ENCODE results near the gene SGCD.

SGCD gene

DNA sequence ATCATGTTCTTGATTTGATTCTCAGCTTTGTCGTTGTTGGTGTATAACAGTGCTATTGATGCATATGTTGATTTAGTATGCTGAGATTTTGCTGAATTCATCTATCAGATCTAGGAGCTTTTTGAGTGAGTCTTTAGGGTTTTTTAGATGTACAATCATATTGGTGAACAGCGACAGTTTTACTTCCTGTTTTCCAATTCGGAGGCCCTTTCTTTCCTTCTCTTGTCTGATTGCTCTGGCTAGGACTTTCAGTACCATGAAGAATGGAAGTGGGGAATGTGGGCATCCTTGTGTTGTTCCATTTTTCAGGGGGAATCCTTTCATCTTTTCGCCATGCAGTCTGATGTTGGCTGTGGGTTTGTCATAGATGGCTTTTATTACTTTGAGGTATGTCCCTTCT, 100.4 kb downstream of the SGCD start:
- in situ Hi-C loops (cut with MboI; ENCODE audit: low pct_unique_long_range_greater_than_20kb, low sequenced_read_pairs, unreplicated experiment): no loop called here
- TF ChIP-seq, protein P1, sequence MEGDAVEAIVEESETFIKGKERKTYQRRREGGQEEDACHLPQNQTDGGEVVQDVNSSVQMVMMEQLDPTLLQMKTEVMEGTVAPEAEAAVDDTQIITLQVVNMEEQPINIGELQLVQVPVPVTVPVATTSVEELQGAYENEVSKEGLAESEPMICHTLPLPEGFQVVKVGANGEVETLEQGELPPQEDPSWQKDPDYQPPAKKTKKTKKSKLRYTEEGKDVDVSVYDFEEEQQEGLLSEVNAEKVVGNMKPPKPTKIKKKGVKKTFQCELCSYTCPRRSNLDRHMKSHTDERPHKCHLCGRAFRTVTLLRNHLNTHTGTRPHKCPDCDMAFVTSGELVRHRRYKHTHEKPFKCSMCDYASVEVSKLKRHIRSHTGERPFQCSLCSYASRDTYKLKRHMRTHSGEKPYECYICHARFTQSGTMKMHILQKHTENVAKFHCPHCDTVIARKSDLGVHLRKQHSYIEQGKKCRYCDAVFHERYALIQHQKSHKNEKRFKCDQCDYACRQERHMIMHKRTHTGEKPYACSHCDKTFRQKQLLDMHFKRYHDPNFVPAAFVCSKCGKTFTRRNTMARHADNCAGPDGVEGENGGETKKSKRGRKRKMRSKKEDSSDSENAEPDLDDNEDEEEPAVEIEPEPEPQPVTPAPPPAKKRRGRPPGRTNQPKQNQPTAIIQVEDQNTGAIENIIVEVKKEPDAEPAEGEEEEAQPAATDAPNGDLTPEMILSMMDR (IDR thresholded peaks at IDR 0.05; ENCODE audit: extremely low read depth, insufficient read depth, missing control alignments): no peak
- DNase-seq (ENCODE audit: low spot score): no peak

DNA sequence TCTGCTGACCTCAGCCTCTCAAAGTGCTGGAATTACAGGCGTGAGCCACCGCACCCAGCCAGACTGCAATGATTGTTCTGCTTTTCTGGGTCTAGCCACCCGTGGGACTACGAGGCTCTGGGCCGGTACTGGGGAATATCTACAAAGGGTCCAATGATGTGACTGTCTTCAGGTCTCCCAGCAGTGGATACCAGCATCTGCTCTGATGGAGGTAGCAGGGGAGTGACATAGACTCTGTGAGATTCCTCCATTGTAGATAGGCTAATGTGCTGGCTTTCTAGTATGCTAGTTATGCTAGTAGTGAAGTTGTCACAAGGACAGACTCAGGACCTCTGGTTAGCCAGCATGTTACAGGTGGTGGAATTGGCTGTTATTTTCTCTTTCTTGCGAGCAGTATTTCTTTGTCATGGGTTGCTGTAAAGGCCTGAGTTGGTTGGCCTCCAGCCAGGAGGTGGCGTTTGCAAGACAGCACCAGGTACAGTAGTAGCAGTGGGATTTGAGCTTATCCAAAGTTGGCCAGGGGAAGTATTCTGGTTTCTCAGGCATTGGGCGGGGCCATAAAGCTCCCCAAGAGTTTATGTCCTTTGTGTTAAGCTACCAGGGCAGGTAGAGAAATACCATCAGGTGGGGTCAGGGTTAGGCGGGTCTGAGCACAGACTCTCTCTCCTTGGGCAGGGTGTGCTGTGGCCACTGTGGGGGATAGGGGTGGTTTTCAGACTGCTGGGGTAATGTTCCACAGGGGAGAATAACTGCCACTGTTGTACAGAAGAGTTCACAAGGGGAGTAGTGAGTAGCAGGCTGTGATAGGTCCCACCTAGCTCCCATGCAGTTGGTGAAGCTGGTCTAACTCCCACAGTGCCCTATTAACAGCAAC, 105.2 kb downstream of the SGCD start:
- TF ChIP-seq, protein P1 (IDR thresholded peaks at IDR 0.05; ENCODE audit: extremely low read depth, insufficient read depth, missing control alignments): no peak
- in situ Hi-C loops (cut with MboI; ENCODE audit: low pct_unique_long_range_greater_than_20kb, low sequenced_read_pairs, unreplicated experiment): no loop called here
- no peak for DNase-seq (ENCODE audit: low spot score)

DNA sequence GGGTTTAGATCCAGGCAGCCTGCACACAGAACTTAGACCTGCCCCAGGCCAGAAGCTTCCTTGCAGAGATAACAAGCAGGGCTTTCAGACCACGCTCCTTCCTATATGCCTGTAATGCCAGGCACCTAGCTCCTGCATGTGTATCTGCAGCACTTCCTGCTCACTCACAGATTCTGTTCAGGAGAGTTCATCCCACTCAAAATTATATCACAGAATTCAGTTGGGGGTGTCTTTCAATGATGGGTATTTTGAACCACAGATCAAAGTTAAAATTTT, 105.8 kb downstream of the SGCD start:
- TF ChIP-seq, protein P1 (IDR thresholded peaks at IDR 0.05; ENCODE audit: extremely low read depth, insufficient read depth, missing control alignments): no peak
- in situ Hi-C loops (cut with MboI; ENCODE audit: low pct_unique_long_range_greater_than_20kb, low sequenced_read_pairs, unreplicated experiment): no loop called here
- DNase-seq (ENCODE audit: low spot score): no peak

DNA sequence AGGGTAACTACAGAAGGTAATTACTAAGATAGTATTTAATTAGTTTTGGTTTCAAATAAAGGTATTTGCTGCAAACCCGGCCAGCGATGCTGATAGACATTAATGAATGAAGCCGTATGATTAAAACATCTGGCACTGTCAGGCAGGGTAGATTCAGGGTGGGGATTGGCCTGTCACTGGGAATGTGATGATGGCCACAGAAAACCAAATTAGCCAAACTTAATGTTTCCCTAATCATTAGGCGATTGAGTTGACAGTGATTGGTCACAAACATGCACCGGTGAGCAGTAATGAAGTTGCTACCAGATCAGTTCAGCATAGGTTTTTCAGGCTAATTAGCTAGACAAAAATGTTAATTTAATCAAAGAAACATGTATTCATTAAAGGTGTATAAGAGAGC, 107.5 kb downstream of the SGCD start:
- in situ Hi-C loops (cut with MboI; ENCODE audit: low pct_unique_long_range_greater_than_20kb, low sequenced_read_pairs, unreplicated experiment): no loop called here

DNA sequence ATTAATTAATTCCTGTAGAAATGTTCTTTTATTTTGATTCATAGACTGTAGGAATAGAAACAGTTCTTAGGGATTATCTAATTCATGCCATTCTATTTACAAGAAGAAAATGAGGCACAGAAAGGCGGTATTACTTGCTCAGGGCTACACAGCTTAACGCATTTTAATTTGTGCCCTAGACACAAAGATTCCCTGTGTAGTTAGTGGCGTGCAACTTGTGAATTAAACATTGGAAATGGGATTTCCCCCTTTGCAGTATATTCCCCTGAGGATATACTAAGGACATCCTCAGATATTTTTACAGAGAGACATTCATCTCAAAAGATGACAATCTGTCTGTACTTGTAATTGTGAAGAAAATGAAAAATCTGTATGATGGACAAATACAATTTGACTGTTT, 108.1 kb downstream of the SGCD start:
- DNase-seq (ENCODE audit: low spot score): no peak
- in situ Hi-C loops (cut with MboI; ENCODE audit: low pct_unique_long_range_greater_than_20kb, low sequenced_read_pairs, unreplicated experiment): no loop called here

More for the DNA sequence above, 107.5 kb downstream of the SGCD start:
- TF ChIP-seq, protein P1 (IDR thresholded peaks at IDR 0.05; ENCODE audit: extremely low read depth, insufficient read depth, missing control alignments): no peak
- DNase-seq (ENCODE audit: low spot score): no peak

DNA sequence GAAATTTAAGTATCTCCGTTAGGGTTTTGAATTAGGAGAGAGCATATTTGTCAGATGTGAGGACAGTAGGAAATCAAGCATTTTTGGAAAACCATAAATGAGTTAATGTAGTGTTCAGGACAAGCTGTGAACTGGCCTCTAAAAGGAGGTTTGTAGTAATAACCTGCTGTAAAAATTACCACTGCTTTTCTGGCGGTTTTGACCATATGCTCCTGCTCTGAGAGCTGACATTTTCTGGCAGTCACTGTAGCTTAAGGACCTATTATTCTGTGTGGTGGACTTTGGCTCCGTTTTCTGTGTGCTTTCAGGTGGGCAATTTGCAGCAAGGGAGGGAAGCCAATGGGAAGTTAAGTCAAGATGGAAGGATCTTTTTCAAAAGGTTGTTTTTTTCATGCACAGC, 111.1 kb downstream of the SGCD start:
- in situ Hi-C loops (cut with MboI; ENCODE audit: low pct_unique_long_range_greater_than_20kb, low sequenced_read_pairs, unreplicated experiment): no loop called here
- DNase-seq (ENCODE audit: low spot score): no peak
- TF ChIP-seq, protein P1 (IDR thresholded peaks at IDR 0.05; ENCODE audit: extremely low read depth, insufficient read depth, missing control alignments): no peak

More for the DNA sequence above, 108.1 kb downstream of the SGCD start:
- TF ChIP-seq, protein P1 (IDR thresholded peaks at IDR 0.05; ENCODE audit: extremely low read depth, insufficient read depth, missing control alignments): no peak
